ENCODE measurements around the gene SLMAP.
A peak's percentile ranks its signal among the peaks of the same experiment; 100 is the strongest.

The SLMAP gene

GRCh38 chr3:57745101-57745500, 11.0 kb upstream of the SLMAP start:
- TF ChIP-seq NFIC (IDR thresholded peaks at IDR 0.05) (no peak), FOXM1 (IDR thresholded peaks at IDR 0.05; ENCODE audit: borderline replicate concordance, low read depth) (no peak), RAD21 (IDR thresholded peaks at IDR 0.05; ENCODE audit: low read depth) (no peak), EGR1 (IDR thresholded peaks at IDR 0.05) (no peak), ZBTB7A (IDR thresholded peaks at IDR 0.05; ENCODE audit: low read depth) (no peak), EP300 (IDR thresholded peaks at IDR 0.05; ENCODE audit: borderline replicate concordance) (no peak), YY1 (IDR thresholded peaks at IDR 0.05; ENCODE audit: low read depth) (no peak), MAX (IDR thresholded peaks at IDR 0.05) (no peak), CREB1 (IDR thresholded peaks at IDR 0.05; ENCODE audit: low read depth) (no peak), CEBPB (IDR thresholded peaks at IDR 0.05) (no peak), TEAD4 (IDR thresholded peaks at IDR 0.05) (no peak)

- TF ChIP-seq TAF1 (IDR thresholded peaks at IDR 0.05; ENCODE audit: low read depth) (no peak), NFIC (IDR thresholded peaks at IDR 0.05) (no peak)
Measured at GRCh38 chr3:57746156-57747010, 9.7 kb upstream of the SLMAP start.

- TF ChIP-seq FOXM1 (IDR thresholded peaks at IDR 0.05; ENCODE audit: borderline replicate concordance, low read depth) (no peak), REST (IDR thresholded peaks at IDR 0.05; ENCODE audit: low read depth) (no peak), TEAD4 (IDR thresholded peaks at IDR 0.05) (no peak), CEBPB (IDR thresholded peaks at IDR 0.05) (no peak), TAF1 (IDR thresholded peaks at IDR 0.05; ENCODE audit: low read depth) (no peak), TCF12 (IDR thresholded peaks at IDR 0.05; ENCODE audit: low read depth) (no peak), USF1 (IDR thresholded peaks at IDR 0.05) (no peak), RAD21 (IDR thresholded peaks at IDR 0.05; ENCODE audit: low read depth) (no peak), EGR1 (IDR thresholded peaks at IDR 0.05) (no peak), MAX (IDR thresholded peaks at IDR 0.05) (no peak), YY1 (IDR thresholded peaks at IDR 0.05; ENCODE audit: low read depth) (no peak), CREB1 (IDR thresholded peaks at IDR 0.05; ENCODE audit: low read depth) (no peak), NFIC (IDR thresholded peaks at IDR 0.05) (no peak), EP300 (IDR thresholded peaks at IDR 0.05; ENCODE audit: borderline replicate concordance) (no peak)
Measured at GRCh38 chr3:57749542-57749941, 6.6 kb upstream of the SLMAP start.

GRCh38 chr3:57752307-57752706, 3.8 kb upstream of the SLMAP start:
- TF ChIP-seq MAX (IDR thresholded peaks at IDR 0.05) (no peak), FOXM1 (IDR thresholded peaks at IDR 0.05; ENCODE audit: borderline replicate concordance, low read depth) (no peak), YY1 (IDR thresholded peaks at IDR 0.05; ENCODE audit: low read depth) (no peak), REST (IDR thresholded peaks at IDR 0.05; ENCODE audit: low read depth) (no peak), TEAD4 (IDR thresholded peaks at IDR 0.05) (peak; percentile 80), TCF12 (IDR thresholded peaks at IDR 0.05; ENCODE audit: low read depth) (peak; percentile 68), EP300 (IDR thresholded peaks at IDR 0.05; ENCODE audit: borderline replicate concordance) (peak; percentile 68; the same call in 1 of the 2 replicates), CEBPB (IDR thresholded peaks at IDR 0.05) (no peak), EGR1 (IDR thresholded peaks at IDR 0.05) (no peak), ZBTB7A (IDR thresholded peaks at IDR 0.05; ENCODE audit: low read depth) (no peak)

- no peak for TF ChIP-seq MAX (IDR thresholded peaks at IDR 0.05)
- 0 out of 2 replicates have a peak, but pooled peaks have one; percentile 20 for TF ChIP-seq TEAD4 (IDR thresholded peaks at IDR 0.05)
- no peak for TF ChIP-seq YY1 (IDR thresholded peaks at IDR 0.05; ENCODE audit: low read depth)
- TF ChIP-seq FOXM1 (IDR thresholded peaks at IDR 0.05; ENCODE audit: borderline replicate concordance, low read depth): no peak
- TF ChIP-seq CEBPB (IDR thresholded peaks at IDR 0.05): no peak
Measured at GRCh38 chr3:57753016-57753415, 3.1 kb upstream of the SLMAP start.

GRCh38 chr3:57755368-57755675, 787 bp upstream of the SLMAP start:
- no peak for TF ChIP-seq FOXM1 (IDR thresholded peaks at IDR 0.05; ENCODE audit: borderline replicate concordance, low read depth)
- no peak for TF ChIP-seq CEBPB (IDR thresholded peaks at IDR 0.05)
- no peak for TF ChIP-seq ZBTB7A (IDR thresholded peaks at IDR 0.05; ENCODE audit: low read depth)
- no peak for TF ChIP-seq TCF12 (IDR thresholded peaks at IDR 0.05; ENCODE audit: low read depth)
- TF ChIP-seq RAD21 (IDR thresholded peaks at IDR 0.05; ENCODE audit: low read depth): no peak
- no peak for TF ChIP-seq CREB1 (IDR thresholded peaks at IDR 0.05; ENCODE audit: low read depth)
- TF ChIP-seq USF1 (IDR thresholded peaks at IDR 0.05): no peak
- no peak for TF ChIP-seq TAF1 (IDR thresholded peaks at IDR 0.05; ENCODE audit: low read depth)
